Sigmoid colon (tissue), 7 donors: ENCODE measurements around the gene PDHB. TPM values are rescaled to one million over a fixed set of nuclear protein-coding genes. Genes with fewer than 3 reads are reported as not detected.

ENCODE experiments used
- DNase-seq: peaks from one replicate; pipeline ENCODE4 v3.0.0-alpha.2; 2019
- H3K27ac ChIP-seq, 4 donors: fragments of 200-600 bp; sonication (generic); one replicate each; pipeline ENCODE4 v1.5.1; 2016 to 2019; ENCODE audit warnings: mild to moderate bottlenecking in 1 of 4
- H3K27me3 ChIP-seq, 3 donors: fragments of 200-600 bp; sonication (generic); one replicate each; pipeline ENCODE4 v1.5.1; 2019; ENCODE audit warnings: mild to moderate bottlenecking in 1 of 3
- H3K36me3 ChIP-seq, 4 donors: fragments of 200-600 bp; sonication (generic); one replicate each; pipeline ENCODE4 v1.5.1; 2016 to 2019
- H3K4me1 ChIP-seq, 4 donors: fragments of 200-600 bp; sonication (generic); one replicate each; pipeline ENCODE4 v1.5.1; 2017 to 2019
- H3K4me3 ChIP-seq, 4 donors: fragments of 200-600 bp; sonication (generic); one replicate each; pipeline ENCODE4 v1.5.1; 2017 to 2019; ENCODE audit warnings: mild to moderate bottlenecking in 2 of 4, moderate library complexity in 1 of 4
- H3K9me3 ChIP-seq, 4 donors: fragments of 200-600 bp in 3 of 4; sonication (generic) in 3 of 4; one replicate each; pipeline versions ENCODE4 v1.5.1 to v1.6.1; 2013 to 2019
- EP300 ChIP-seq, 4 donors: sonication (generic); formaldehyde crosslinking; IDR thresholded peaks; one replicate each; pipeline ENCODE4 v1.6.1; 2017; ENCODE audit warnings: antibody characterized with exemption in 4 of 4
- POLR2A ChIP-seq, 2 donors: fragments of 450-650 bp; IDR thresholded peaks; one replicate each; pipeline ENCODE4 v1.6.1; 2016; ENCODE audit warnings: antibody characterized with exemption in 2 of 2, mild to moderate bottlenecking in 2 of 2, moderate library complexity in 2 of 2
- POLR2AphosphoS5 ChIP-seq, 4 donors: sonication (generic); formaldehyde crosslinking; IDR thresholded peaks; one replicate each; pipeline ENCODE4 v1.6.1; 2017; ENCODE audit warnings: antibody characterized with exemption in 4 of 4
- WGBS, 2 donors: extraction: QIAGEN DNeasy Blood & Tissue Kit; methylation state at CpG; one replicate each; pipeline ENCODE4 v1.1.7; 2013; 5-methylcytosine and 5-hydroxymethylcytosine counted together
- intact Hi-C: fragments of 100-400 bp; cut with DNase I; formaldehyde crosslinking; loops from one replicate; pipeline ENCODE4 v1.15.1; 2023
- polyA plus RNA-seq, 3 donors: library from polyadenylated mRNA; stranded (reverse); fragments of 200-250 nt; gene quantifications; one replicate each; pipeline ENCODE4 v1.2.3, GENCODE V29; 2013
- total RNA-seq, 4 donors: library from RNA; depleted of rRNA; stranded (reverse); fragments of >200 nt; gene quantifications; one replicate each; pipeline ENCODE4 v1.1.0, GENCODE V29; 2016
- TF ChIP-seq, protein P1 (sequence below), 4 experiments: fragments of 450-650 bp in 3 of 4; fragments of 200-600 bp in 1 of 4; IDR thresholded peaks; one replicate each; pipeline ENCODE4 v1.5.1; 2016 to 2019; ENCODE audit warnings: antibody characterized with exemption in 4 of 4, mild to moderate bottlenecking in 3 of 4, moderate library complexity in 2 of 4
- donor health status: healthy with polysubstance abuse.
- donor health status: Bipolar disorder and iron deficiency.
- donor health status: healthy.

The PDHB gene
- total RNA-seq (100 to 1,000 TPM in 2 of 4 donors, 10 to 100 TPM in 2; 92.0 to 105 (median 98.9) TPM), polyA plus RNA-seq (100 to 1,000 TPM in 2 of 3 donors, 10 to 100 TPM in 1; 69.4 to 120 (median 111) TPM)

DNA sequence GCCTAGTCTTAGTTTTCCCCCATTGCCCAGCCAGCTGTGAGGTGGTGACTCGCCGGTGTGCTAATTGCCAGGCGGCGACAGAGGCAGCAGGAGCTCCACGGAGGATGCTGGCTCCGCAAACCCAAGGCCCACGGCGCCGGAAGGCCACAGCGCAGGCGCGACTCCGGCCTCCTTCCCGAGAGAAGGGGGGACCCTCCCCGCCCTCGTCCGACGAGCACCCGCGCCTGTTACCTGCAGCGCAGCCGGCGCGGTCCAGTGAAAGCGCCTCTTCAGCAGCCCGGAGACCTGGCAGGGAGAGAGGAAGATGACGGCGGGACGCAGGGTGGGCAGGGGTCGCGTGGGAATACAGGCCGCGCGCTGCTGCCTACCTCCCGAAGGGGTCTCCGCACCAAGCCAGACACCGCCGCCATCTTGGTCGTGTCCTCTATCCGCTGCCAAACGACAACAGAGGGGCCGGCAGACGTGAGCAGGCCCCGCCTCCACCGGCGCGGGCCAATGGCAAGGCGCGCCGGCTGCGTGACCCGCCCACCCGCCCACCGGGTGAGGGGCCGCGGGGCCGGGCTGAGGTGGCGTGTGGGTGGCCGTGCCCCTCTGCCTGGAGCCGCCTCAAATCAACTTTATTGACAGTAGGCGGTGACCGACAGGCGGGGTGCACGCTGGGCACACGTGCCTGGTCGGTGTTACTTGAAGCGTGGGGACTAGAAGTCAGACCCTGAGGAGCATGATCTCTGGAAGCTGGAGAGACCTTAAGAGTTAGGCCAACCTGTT lies at the start of gene PDHB:
PDHB (minus strand) TSS at position 433 of the 768 bp plus-strand sequence; CDS start at position 410, 23 bp downstream.
- WGBS, 2 donors, result 0 to 1% methylated on average over 67 of the region's 67 CpGs

DNA sequence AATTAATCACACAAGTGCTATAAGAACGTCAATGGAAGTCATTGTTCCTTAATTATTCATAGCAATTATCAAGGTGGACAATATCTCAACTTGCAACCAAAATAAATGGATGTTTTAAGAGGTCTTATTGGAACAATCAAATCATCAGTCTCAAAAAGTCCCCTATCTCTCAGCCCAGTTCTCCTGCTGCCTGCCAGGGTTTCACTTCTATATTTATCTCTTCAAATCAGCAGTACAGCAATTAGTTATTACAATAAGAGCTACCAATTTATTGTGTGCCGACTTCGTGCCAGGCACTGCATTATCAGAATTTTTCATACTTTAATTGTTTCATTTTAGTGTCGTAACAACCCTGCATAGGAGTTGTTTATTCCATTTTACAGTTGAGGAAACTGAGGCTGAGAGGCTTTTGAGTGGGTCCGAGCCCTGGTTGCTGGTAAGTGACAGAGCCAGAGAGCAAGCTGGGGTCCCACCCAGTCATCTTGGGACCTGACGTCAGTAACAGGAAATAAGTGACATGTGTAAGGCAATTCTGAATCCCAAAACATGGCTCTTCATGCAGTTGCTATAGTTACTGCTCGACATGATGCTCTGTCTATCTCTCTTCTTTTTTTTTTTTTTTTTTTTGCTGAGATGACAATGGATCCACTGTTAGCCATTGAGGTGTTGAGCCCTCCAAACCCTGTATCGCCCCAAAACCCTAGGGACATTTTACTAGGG lies 49.4 kb upstream of the PDHB start:
- DNase-seq, result no peak
- Histone ChIP-seq H3K36me3 (no peaks in the 10 kb centered on the region), H3K27me3 (no peaks in the 10 kb centered on the region), H3K9me3 (peaks cover 0 to 1% (median 0%) of the 10 kb centered on the region in 4 donors), H3K27ac (no peak overlapping the region), H3K4me3 (no peak overlapping the region), H3K4me1 (peaks cover 0 to 7% (median 2%) of the 10 kb centered on the region in 4 donors)
- WGBS, 2 donors, result 60 to 68% methylated on average over 8 of the region's 8 CpGs
- TF ChIP-seq, protein P1, sequence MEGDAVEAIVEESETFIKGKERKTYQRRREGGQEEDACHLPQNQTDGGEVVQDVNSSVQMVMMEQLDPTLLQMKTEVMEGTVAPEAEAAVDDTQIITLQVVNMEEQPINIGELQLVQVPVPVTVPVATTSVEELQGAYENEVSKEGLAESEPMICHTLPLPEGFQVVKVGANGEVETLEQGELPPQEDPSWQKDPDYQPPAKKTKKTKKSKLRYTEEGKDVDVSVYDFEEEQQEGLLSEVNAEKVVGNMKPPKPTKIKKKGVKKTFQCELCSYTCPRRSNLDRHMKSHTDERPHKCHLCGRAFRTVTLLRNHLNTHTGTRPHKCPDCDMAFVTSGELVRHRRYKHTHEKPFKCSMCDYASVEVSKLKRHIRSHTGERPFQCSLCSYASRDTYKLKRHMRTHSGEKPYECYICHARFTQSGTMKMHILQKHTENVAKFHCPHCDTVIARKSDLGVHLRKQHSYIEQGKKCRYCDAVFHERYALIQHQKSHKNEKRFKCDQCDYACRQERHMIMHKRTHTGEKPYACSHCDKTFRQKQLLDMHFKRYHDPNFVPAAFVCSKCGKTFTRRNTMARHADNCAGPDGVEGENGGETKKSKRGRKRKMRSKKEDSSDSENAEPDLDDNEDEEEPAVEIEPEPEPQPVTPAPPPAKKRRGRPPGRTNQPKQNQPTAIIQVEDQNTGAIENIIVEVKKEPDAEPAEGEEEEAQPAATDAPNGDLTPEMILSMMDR (IDR thresholded peaks at IDR 0.05), result no peak
- no peak for TF ChIP-seq POLR2A (IDR thresholded peaks at IDR 0.05)
- TF ChIP-seq EP300 (IDR thresholded peaks at IDR 0.05), result no peak
- TF ChIP-seq POLR2AphosphoS5 (IDR thresholded peaks at IDR 0.05), result no peak
- intact Hi-C loops, result no loop called here

More for the DNA sequence above, at the start of gene PDHB:
- Histone ChIP-seq H3K4me1 (peaks cover 0 to 49% (median 34%) of the 10 kb centered on the region in 4 donors), H3K9me3 (no peaks in the 10 kb centered on the region), H3K27me3 (no peaks in the 10 kb centered on the region), H3K36me3 (peaks cover 16 to 35% (median 25%) of the 10 kb centered on the region in 4 donors), H3K4me3 (peak within 1 kb of the TSS; percentile 62 to 80 (median 74)), H3K27ac (peak within 1 kb of the TSS; percentile 87 to 94 (median 90))
- peak; percentile 97 for DNase-seq
- TF ChIP-seq EP300 (IDR thresholded peaks at IDR 0.05) (no peak), POLR2A (IDR thresholded peaks at IDR 0.05) (peak; percentile 70 to 80), POLR2AphosphoS5 (IDR thresholded peaks at IDR 0.05) (peak; percentile 82 to 95 (median 90))
- TF ChIP-seq, protein P1 (IDR thresholded peaks at IDR 0.05), result no peak
- intact Hi-C loops, result loop anchor here (2.0 kb wide), 1 partner anchor 57 kb away; no protein-coding TSS in a partner anchor

DNA sequence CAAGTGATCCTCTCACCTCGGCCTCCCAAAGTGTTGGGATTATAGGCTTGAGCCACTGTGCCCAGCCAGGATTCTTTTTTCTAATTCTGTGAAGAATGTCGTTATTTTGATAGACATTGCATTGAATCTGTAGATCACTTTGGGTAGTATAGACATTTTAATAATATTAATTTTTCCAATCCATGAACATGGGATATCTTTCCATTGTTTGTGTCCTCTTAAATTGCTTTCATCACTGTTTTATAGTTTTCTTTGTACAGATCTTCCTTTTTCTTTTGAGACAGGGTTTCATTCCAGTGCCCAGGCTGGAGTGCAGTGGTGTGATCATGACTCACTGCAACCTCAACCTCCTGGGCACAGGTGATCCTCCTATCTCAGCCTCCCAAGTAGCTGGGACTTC lies 46.7 kb upstream of the PDHB start:
- intact Hi-C loops, result no loop called here
- Histone ChIP-seq H3K27ac (no peak overlapping the region), H3K4me3 (no peak overlapping the region), H3K4me1 (no peaks in the 10 kb centered on the region), H3K9me3 (peaks cover 0 to 1% (median 0%) of the 10 kb centered on the region in 4 donors), H3K36me3 (no peaks in the 10 kb centered on the region), H3K27me3 (no peaks in the 10 kb centered on the region)
- no peak for DNase-seq
- TF ChIP-seq POLR2A (IDR thresholded peaks at IDR 0.05) (no peak), EP300 (IDR thresholded peaks at IDR 0.05) (no peak), POLR2AphosphoS5 (IDR thresholded peaks at IDR 0.05) (no peak)
- TF ChIP-seq, protein P1 (IDR thresholded peaks at IDR 0.05), result no peak
- WGBS, 2 donors, result 94 to 98% methylated on average over 2 of the region's 2 CpGs

DNA sequence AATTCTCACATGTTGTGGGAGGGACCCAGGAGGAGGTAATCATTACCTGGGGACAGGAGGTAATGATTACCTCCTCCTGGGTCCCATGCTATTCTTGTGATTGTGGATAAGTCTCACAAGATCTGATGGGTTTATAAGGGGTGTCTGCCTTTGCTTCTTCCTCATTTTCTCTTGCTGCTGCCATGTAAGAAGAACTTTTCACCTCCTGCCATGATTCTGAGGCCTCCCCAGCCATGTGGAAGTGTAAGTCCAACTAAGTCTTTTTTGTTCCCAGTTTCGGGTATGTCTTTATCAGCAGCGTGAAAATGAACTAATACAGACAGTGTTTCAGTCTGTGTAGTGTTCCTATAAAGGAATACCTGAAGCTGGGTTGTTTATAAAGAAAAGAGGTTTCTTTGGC lies 45.1 kb upstream of the PDHB start:
- no peaks in the 10 kb centered on the region for H3K4me1 ChIP-seq
- intact Hi-C loops, result no loop called here
- no peaks in the 10 kb centered on the region for H3K27me3 ChIP-seq
- no peaks in the 10 kb centered on the region for H3K36me3 ChIP-seq
- DNase-seq, result no peak
- peaks cover 0 to 1% (median 0%) of the 10 kb centered on the region in 4 donors for H3K9me3 ChIP-seq
- H3K27ac ChIP-seq, result no peak overlapping the region
- WGBS, 2 donors, result 90 to 96% methylated on average over 2 of the region's 2 CpGs
- no peak overlapping the region for H3K4me3 ChIP-seq
- TF ChIP-seq POLR2A (IDR thresholded peaks at IDR 0.05) (no peak), EP300 (IDR thresholded peaks at IDR 0.05) (no peak)
- TF ChIP-seq, protein P1 (IDR thresholded peaks at IDR 0.05), result no peak
